D721Med (cell line): ENCODE results near the gene METTL27.
"Not testable (repeated sequence)": the region's sequence is repeated elsewhere in the genome, so short reads cannot be mapped to it uniquely, and the experiment has no call there.

Source experiments
- DNase-seq: peaks from one replicate; pipeline ENCODE4 v3.0.0; 2011; ENCODE audit warnings: low spot score; ENCODE audit not compliant: insufficient read length
- FAIRE-seq: peaks from 2 replicates; lab custom pipeline; 2011; peaks lifted over from hg19 to GRCh38; lab: Jason Lieb, UNC
- CTCF ChIP-seq: IDR thresholded peaks from 2 replicates; pipeline ENCODE4 v1.5.1; 2012; ENCODE audit warnings: mild to moderate bottlenecking, control low read depth; ENCODE audit not compliant: insufficient read depth; ENCODE audit errors: missing control alignments

Gene METTL27

DNA sequence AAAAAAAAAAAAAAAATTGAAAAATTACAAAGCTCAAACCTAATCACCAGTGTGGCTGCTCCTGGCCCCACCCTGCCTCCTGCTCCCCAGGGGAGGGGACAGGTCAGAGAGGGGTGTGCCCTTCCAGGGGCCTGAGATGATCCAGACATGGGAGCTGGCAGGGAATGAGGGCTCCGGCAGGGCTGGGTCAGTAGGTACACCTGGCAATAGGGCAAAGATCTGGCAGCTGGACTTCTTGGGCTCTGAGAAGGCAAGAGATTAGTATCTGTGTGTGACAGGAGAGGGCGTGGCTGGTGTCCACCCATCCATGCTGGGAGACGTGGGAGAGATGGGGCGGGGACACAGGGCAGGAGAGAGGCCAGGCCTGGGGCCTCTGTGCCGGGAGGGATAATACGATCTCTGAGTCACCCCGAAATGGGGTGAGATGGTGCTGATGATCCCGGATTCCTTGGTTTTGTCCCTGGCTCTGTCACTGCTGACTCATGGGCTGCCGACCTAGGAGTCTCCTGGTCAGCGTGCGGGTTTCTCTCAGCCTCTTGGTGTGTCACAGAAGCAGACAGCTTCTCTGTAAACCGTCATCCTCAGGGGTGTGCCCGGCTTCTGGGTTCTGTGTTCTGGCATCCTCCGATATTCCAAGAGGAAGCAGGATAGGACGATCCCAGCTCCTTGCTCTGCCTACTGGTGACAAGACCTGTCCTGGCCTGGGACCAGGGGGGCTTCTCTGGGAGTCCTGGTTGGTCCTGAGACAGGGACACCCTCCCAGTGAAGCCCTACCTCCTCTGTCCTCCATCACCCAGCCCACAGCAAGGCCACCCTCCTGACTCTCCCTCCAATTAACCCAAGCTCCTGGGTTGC lies 19.8 kb downstream of the METTL27 start:
- DNase-seq: no peak

DNA sequence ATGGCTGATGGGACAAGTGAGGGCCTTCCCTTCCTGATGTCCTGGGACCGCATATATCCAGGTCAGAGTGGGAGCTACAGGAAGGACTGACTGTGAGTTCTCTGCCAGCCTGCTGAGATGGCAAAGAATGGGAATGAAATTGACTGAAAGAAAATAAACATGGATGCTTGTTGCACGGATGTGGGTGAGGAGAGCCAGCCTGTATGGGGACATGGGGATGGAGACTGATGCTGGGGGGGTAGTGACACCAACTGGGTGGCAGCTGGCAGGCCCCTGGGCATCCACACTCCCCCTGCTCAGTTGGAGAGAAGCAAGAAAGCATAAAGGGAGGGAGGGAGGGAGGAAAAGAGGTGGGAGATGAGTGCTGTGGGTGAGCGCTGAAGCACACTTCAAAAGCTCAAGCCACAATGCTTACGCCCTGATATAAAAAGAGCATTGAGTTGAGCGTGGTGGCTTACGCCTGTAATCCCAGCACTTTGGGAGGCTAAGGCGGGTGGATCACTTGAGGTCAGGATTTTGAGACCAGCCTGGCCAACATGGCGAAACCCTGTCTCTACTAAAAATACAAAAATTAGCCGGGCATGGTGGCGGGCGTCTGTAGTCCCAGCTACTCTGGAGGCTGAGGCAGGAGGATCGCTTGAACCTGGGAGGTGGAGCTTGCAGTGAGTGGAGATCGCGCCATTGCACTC lies 20.6 kb downstream of the METTL27 start:
- not testable (repeated sequence) for FAIRE-seq, DNase-seq

More for the DNA sequence above, 19.8 kb downstream of the METTL27 start:
- FAIRE-seq: no peak
- TF ChIP-seq CTCF: no peak

DNA sequence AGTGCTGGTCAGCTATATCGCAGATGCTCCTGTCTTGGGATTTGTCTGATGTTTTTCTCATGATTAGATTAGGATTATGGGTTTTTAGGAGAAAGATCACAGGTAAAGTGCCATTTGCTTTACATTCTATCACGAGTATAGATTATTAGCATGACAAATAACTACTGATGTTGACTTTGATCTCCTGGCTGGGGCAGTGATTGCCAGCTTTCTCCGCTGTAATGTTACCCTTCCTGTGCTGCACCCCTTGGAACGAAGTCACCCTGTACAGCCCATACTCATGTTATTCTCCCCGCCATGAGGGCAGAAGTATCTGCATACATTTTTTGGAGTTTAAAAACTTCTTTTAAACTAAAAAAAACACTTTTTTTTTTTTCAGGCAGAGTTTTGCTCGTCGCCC lies 22.3 kb downstream of the METTL27 start:
- no peak for TF ChIP-seq CTCF
- FAIRE-seq (no peak), DNase-seq (no peak)

GRCh38 chr7:73817121-73817520 lies 25.2 kb downstream of the METTL27 start:
- DNase-seq (no peak), FAIRE-seq (no peak)
- TF ChIP-seq CTCF: no peak

DNA sequence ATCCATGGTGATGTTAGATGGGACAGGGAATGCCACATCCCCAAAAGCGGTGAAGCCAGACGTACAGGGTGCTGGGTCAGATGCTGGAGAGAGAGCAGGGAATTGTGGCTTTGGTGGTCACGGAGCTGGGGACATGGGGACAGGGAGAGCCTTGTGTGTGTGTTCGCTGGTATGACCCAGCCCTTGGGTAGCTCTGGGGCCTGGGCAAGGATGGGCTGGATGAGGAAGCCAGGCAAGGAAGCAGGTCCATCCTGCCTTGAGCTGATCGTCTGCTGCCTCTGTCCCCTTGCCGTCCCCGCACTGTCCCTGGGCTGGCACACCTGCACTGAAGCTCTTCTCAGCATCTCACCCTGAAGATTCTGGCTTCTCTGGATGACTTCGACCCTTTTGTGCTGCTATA lies 26.9 kb downstream of the METTL27 start:
- no peak for TF ChIP-seq CTCF
- DNase-seq (no peak), FAIRE-seq (no peak)

DNA sequence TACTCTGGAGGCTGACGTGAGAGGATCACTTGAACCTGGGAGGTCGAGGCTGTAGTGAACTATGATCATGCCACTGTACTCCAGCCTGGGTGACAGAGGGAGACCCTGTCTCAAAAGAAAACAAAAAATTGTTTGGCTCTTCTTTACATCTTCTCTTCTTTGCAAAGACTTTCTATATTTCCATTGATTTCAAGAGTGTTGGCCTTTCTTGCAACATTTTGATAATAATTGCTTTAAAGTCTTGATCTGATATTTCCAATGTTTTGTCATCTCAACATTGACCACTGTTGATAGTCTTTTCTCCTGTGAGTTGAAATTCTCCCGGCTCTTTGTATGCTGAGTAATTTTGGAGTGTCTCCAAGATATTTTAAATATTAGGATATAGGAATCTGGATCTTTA lies 29.3 kb downstream of the METTL27 start:
- FAIRE-seq: no peak
- DNase-seq: no peak
- no peak for TF ChIP-seq CTCF

GRCh38 chr7:73811760-73812168 lies 30.6 kb downstream of the METTL27 start:
- FAIRE-seq (no peak), DNase-seq (no peak)
- peak; percentile 67 for TF ChIP-seq CTCF
